HuH-7 (cell line): Measurements from ENCODE around the gene HBD.
"Not testable (repeated sequence)": the region's sequence is repeated elsewhere in the genome, so short reads cannot be mapped to it uniquely, and the experiment has no call there.

Experiments
- DNase-seq: peaks from one replicate; pipeline ENCODE4 v3.0.0; 2011; ENCODE audit warnings: low spot score

The HBD gene

DNA sequence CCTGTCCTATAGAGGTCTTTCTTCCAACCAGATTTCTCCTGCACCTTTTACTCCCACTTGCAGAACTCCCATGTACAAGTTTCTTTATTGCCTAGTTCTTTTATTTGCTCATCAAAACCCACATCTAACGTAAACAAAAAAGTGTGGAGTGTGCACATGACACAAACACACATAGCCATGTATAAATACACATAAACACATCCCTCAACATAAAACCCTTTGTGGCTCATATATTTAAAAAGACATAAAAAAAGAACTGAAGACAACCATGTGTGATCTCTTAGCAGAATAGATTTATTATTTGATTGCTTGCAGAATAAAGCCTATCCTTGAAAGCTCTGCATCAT, 18.6 kb upstream of the HBD start:
- no peak for DNase-seq

DNA sequence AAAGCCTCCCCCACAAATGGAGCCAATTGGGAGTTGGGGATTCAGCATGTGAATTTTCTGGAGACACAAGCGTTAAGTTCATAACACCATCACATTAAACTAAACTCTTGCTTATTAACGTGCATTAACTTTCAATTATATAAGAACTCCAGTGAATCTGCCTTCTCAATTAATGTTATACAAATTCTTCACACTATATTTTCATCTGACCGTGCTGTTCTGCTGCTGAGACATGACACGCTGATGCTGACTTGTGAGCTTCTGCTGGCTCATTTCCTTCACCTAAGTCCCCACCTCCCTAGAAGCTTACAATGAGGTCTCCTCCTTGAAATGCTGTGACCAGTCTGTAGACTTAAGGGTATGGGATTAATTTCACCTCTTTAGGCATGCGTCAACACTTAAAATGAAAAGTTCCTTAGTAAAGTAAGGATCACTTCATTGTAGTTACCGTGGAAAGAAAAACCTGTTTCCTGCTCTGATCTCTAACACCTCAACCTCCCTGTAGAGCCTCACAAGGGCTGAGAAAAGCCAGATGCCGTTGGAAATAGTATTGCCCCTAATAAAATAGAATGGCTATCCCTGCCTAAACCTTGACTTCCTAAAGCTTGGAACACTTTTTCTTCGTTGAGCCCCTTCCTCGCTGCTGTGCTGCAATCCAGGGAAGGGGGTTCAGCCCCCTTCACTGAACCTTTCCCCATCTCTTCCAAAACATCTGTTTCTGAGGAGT, 18.1 kb upstream of the HBD start:
- DNase-seq = no peak

DNA sequence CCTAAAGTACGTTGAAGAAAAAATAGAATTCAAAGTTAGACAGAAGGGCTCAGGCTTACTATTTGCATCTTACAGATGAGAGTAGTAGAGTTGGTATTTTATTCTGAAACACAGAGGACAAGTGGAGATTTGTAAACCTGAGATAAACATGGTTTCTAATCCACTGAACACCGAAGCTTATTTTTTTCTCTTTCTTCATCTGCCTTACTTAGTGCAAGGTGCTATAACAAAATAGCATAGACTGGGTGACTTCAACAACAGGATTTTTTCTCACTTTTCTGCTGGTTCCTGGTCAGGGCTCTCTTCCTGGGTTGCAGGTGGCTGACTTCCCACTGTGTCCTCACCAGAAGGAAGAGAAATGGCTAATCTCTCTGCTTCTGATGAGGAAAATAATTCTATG, 17.5 kb upstream of the HBD start:
- DNase-seq = no peak

DNA sequence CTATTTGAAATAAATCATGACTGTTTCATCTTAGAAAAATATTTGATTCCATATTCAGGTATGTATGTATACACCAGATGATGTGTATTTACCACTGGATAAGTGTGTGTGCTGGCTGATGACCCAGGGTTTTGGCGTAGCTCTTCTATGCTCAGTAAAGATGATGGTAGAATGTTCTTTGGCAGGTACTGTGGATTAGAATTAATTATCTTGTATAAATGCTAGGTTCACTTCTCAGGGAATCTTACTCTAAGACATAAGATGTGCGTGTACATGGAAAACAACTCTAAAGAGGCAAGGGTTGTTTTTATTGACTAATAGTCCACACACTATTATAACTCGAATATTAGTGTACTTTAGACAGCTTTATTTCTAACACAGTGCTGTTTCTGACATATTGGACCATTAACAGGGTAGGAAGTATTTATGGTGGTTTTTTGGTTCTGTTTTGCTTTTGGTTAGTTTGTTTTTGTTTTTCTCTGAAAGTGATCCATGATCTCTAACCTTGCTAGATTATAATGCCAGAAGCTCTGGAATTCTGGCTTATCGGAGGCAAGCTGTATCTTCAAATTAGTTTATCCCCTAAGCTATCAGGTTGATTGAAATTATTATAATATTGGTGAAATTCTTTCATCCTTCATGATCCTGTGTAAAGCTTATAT, 16.4 kb upstream of the HBD start:
- no peak for DNase-seq

DNA sequence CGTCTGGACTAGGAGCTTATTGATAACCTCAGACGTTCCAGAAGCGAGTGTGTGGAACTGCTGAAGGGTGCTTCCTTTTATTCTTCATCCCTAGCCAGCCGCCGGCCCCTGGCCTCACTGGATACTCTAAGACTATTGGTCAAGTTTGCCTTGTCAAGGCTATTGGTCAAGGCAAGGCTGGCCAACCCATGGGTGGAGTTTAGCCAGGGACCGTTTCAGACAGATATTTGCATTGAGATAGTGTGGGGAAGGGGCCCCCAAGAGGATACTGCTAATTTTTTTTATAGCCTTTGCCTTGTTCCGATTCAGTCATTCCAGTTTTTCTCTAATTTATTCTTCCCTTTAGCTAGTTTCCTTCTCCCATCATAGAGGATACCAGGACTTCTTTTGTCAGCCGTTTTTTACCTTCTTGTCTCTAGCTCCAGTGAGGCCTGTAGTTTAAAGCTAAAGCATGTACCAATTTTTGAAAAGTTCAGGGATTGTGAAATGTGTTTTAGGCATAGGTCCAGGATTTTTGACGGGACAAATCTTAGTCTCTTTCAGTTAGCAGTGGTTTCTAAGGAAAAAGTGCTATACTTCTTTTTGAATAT, 15.6 kb upstream of the HBD start, which contains the start of gene HBG1:
Gene HBG1 (minus strand): TSS at position 51 of the 590 bp plus-strand sequence. CDS start 53 bp downstream, outside the sequence.
- DNase-seq = not testable (repeated sequence)

DNA sequence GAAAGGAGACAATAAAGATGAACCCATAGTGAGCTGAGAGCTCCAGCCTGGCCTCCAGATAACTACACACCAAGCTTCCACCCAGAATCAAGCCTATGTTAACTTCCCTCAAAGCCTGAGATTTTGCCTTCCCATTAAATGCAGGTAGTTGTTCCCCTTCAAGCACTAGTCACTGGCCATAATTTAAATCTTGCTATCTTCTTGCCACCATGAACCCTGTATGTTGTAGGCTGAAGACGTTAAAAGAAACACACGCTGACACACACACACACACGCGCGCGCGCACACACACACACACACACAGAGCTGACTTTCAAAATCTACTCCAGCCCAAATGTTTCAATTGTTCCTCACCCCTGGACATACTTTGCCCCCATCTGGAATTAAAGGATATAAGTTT, 14.2 kb upstream of the HBD start:
- not testable (repeated sequence) for DNase-seq

DNA sequence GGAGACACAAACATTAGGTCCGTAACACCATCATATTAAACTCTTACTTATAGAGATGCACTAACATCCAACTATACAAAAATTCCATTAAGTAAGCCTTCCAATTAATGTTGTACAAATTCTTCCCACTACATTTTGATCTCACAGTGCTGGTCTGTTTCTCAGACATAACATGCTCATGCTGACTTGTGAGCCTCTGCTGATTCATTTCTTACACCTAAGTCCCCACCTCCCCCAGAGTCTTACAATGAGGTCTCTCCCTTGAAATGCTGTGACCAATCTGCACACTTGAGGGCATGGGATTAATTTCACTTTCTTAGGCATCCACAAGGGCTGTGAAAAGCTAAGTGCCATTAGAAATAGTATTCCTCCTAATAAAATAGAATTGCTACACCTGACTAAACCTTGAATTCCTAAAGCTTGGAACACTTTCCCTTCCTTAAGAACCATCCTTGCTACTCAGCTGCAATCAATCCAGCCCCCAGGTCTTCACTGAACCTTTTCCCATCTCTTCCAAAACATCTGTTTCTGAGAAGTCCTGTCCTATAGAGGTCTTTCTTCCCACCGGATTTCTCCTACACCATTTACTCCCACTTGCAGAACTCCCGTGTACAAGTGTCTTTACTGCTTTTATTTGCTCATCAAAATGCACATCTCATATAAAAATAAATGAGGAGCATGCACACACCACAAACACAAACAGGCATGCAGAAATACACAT, 13.3 kb upstream of the HBD start:
- no peak for DNase-seq

DNA sequence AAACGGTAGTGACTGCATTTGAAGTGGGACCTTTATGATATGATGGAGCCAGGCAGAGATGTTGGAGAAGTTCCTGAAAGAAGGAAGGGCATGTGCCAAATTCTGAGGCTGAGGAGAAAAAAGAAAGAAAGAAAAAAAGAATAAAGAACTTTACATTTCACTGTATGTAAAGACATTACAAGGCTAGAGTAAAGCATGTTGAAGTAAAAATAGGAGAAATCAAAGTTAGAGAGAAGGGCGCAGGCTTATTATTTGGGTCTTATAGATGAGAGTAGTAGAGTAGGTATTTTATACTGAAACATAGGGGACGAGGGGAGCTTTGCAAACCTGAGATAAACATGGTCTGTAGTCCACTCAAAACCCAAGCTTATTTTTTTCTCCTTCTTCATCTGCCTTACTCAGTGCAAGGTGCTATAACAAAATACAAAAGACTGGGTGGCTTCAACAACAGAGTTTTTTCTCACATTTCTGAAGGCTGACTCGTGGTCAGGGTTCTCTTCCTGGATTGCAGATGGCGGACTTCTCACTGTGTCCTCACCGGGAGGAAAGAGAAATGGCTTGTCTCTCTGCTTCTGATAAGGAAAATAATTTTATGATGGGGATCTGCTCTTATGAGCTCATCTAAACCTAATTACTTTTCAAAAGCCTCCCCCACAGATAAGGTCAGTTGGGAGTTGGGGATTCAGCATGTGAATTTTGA, 12.6 kb upstream of the HBD start:
- no peak for DNase-seq

DNA sequence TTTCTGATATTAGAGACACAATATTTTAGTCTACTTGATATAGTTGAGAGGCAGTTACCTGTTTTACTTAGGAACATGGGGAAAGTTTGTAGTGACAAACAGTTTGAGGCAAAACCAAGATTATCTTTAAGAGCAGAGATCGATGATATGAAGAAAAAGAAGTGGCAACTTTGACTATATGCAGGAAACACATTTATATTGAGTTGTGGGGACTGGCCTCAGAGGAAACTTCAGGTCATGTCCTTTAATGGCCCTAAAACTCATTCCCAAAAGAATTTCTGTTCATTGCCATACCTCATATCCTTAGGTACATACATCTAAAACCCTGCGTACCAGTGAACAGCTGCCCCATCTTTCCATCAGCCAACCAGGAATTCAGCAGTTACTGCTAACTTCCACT, 10.9 kb upstream of the HBD start:
- DNase-seq = no peak

DNA sequence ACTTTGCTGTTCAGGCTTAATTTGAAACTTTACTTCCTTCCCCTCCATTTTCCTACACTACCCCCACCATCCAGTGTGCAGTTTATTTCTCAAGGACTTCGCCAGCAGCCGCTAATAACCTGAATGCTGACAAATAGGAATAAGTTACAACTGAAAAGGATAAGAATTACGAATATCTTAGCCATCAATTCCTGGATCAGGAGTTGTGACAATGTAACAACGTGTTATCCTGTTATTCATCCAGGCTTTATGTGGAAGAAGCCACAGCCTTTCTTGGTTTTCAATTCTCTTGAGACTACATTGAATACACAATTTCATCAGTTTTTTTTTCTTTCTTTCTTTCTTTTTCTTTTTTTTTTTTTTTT, 9.5 kb upstream of the HBD start:
- no peak for DNase-seq

DNA sequence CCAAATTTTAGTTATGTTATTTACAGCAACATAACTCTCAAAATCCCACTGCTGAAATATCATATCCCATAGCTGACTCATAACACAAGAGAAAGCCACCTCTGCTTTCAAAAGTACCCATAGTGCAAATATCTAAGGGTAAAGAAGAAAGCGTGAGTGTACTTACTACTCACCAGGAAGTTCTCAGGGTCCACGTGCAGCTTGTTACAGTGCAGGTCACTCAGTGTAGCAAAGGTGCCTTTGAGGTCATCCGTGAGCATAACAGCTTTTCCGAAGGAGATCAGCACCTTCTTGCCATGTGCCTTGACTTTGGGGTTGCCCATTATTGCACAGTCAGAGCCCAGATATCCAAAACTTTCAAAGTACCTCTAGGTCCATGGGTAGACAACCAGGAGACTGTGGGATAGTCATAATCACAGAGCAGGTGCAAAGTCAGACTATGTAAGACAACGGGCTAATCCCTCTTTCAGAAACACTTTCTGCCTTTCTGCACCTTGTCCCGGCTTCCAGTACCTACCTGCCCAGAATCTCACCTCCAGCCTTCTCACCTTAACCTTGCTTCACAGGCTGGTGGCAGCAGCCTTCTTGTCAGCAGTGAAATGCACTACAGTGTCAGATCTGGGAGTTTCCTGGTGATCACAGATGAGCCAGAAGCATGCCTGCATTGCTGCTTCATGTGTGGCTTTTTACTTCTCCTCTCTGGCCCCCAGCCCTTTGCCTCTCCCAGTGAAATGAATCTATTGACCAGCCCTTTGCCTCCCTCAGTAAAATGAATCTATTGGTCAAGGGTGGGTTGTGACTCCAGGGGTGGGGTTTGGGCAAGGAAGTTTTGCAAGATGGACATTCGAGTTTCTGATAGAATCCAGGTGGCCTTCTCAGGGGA, 8.9 kb upstream of the HBD start:
- DNase-seq = no peak

DNA sequence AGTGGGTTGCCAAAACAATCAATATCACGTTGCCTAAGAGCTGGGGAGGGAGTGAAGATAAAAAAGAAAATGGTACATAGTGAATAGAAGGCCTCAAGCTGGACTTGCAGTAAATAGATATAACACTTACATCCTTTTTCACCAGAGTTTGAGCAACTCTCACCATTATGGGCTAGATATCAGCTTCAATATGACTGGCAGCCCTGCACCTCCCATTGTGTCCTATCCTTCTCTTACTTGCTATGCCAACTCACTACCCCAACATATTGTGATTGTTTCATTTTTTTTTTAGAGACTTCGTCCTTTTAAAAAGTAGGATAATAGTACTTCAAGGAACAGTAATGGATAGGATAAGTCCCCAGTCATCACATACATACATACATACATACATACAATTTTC, 7.9 kb upstream of the HBD start:
- no peak for DNase-seq

DNA sequence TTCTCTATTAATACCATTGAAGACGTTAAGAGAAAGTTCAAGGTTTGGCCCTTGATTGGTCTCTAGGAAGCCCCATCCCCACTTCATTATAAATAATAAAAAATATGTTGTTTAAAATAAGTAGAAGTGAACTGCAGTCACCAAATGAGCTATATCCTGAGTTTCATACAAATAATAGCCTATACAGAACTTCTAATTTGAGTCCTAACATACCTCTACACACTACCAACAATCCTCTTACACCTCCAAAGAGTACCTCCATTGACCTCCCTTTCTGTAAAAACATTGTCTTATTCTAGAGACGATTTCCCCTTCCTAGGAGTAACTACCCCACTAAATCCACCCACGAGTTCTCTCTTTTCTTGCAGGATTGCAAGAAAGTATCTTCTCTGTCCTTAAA, 7.2 kb upstream of the HBD start:
- DNase-seq = no peak

DNA sequence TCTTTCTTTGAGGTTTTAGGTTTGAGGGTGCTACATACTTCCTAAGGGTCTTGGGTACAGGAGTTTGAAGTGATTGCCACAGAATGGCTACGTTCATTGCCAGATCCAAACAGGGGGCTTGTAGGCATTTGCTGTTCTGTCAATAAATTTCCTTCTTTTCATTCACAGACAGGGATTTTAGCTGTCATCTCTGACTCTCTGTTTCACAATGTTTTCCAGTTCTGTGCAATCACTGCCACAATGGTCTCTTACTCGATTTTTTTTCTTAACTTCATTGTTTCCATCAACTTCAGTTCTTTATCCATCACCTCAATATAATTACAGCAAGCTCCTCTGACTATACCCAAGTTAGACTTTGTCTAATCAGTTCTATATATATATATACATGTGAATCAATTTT, 6.2 kb upstream of the HBD start:
- no peak for DNase-seq

DNA sequence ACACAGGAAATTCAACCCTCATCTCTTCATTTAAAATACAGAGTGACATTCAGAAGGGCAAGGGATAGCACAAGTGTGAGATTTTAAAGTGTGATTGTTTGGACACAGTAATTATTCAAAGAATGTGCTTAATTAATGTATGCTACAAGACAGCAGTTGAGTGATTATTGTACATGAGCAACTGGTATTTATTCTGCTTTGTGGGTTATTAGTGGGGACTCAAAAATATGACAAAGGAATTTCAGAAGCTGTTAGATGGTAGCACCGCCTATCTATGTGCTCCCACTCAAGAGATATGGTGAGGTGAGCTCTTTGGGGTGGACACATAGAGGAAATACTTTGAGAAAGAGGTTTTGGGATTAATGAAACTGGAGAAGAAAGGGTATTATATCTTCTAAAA, 5.8 kb upstream of the HBD start:
- no peak for DNase-seq

DNA sequence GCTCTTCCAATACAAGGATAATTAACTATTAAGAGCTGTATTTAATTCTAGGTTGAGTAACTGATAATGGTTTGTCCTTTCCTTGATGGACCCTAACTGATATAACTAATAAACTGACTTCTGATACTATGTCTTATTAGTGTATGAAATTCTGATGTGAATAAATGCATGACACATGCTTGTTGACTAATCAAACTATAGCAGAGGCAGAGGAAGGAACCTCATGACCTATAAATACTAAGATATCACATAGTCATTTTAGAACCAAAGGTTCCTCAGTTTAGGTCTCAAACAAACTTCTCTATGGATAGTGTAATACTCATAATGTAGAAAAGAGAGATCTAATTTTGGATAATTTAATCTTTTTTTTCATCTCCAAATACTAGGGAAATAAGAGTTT, 4.8 kb upstream of the HBD start:
- no peak for DNase-seq

DNA sequence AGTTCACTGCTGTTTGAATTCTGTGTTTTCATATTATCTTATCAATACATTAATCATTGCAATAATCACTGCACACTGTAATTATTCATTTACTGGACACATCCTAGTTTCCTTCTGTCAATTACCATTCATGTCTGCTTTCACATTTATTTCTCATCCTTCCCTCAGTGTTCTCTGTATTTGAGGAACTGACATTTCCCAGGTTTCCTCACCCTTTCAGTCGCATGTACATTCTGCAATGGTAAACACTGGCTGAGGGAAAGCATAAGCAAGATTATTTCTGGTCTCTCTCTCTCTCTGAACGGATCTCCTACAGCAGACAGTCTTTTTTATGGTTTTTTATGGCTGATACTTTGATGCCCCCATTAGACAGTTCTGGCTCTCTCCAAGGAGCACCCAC, 4.2 kb upstream of the HBD start:
- DNase-seq = no peak

DNA sequence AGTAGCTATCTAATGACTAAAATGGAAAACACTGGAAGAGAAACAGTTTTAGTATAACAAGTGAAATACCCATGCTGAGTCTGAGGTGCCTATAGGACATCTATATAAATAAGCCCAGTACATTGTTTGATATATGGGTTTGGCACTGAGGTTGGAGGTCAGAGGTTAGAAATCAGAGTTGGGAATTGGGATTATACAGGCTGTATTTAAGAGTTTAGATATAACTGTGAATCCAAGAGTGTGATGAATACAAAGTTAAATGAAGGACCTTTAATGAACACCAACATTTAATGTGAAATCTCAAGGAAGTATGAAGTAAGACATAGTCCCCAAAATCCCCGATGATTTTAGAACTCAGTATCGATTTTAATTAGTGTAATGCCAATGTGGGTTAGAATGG, 3.1 kb upstream of the HBD start:
- DNase-seq = no peak

DNA sequence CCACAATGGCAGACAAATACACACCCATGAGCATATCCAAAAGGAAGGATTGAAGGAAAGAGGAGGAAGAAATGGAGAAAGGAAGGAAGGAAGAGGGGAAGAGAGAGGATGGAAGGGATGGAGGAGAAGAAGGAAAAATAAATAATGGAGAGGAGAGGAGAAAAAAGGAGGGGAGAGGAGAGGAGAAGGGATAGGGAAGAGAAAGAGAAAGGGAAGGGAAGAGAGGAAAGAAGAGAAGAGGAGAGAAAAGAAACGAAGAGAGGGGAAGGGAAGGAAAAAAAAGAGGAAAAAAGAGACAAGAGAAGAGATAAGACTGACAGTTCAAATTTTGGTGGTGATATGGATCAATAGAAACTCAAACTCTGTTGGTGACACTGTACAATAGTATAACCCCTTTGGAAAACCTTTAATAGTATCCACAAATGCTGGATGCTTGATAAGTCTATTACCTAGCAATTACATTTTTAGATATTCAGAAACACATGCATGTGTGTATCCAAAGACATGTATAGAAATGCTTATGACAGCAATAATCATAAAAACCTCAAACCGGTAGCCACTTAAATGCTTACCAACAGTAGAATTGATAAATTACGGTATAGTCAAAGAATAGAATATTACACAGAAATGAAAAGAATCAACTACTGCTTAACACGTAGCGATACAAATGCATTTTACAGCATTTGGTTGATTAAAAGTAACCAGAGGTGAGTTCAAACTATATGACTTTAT, 1.2 kb upstream of the HBD start:
- no peak for DNase-seq

DNA sequence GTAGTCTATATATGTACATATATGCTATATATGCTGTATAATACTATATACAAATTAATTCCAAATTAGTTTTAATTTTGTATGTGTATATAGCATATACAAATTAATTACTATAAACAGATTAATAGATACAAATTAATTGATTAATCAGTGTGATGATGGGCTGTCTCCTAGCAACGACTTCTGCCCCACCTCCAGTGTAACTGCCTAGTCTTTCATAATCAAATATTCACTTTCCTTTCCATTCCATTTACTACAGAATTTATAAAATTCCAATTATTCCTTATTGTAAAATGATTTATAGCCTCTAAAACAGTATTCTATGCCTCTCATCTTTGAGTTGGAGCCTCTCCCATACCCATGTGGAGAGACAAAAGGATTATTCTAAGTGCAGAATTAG, 976 bp downstream of the HBD start:
- no peak for DNase-seq

DNA sequence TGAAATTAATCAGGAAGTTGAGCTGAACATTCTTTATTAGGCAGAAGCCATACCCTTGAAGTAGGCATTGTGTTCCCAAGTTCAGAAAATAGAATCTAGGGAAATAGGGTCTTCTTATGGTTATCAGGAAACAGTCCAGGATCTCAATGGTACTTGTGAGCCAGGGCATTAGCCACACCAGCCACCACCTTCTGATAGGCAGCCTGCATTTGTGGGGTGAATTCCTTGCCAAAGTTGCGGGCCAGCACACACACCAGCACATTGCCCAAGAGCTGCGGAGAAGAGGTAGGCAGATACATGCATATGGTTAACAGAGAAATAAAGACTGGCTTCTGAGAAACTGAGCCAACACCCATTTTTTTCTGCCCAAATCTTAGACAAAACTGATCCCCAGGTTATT, 1.5 kb downstream of the HBD start:
- DNase-seq = no peak
